HK-2 (cell line): ENCODE measurements around the gene JRKL.

Source experiments
- DNase-seq: peaks from one replicate; pipeline ENCODE4 v3.0.0-alpha.2; 2018; ENCODE audit not compliant: unreplicated experiment

The JRKL gene

GRCh38 chr11:96389720-96390487 lies at the start of gene JRKL, which contains the start of gene CCDC82:
Gene JRKL, plus strand, starts transcription at chr11:96390013. Its CDS starts 637 bp downstream, at chr11:96390650.
Gene CCDC82, minus strand, starts transcription at chr11:96389912. Its CDS starts 5,165 bp downstream, at chr11:96384747.
- DNase-seq = peak; percentile 92

GRCh38 chr11:96340555-96340885 lies 49.3 kb upstream of the JRKL start:
- DNase-seq = no peak

- DNase-seq = no peak
Observed at GRCh38 chr11:96341211-96342013, 48.4 kb upstream of the JRKL start.

- no peak for DNase-seq
Observed at GRCh38 chr11:96342014-96342960, 47.5 kb upstream of the JRKL start.

- peak; percentile 88 for DNase-seq
Observed at GRCh38 chr11:96342961-96343711, 46.7 kb upstream of the JRKL start, which contains the start of gene MAML2. Gene MAML2, minus strand, starts transcription at chr11:96343195. Its CDS starts 1,300 bp downstream, at chr11:96341895.

- DNase-seq = no peak
Observed at GRCh38 chr11:96356848-96357247, 33.0 kb upstream of the JRKL start.

- DNase-seq = no peak
Observed at GRCh38 chr11:96357794-96358193, 32.0 kb upstream of the JRKL start.

GRCh38 chr11:96358321-96358720 lies 31.5 kb upstream of the JRKL start:
- no peak for DNase-seq

GRCh38 chr11:96361778-96362177 lies 28.0 kb upstream of the JRKL start:
- no peak for DNase-seq

GRCh38 chr11:96365493-96365892 lies 24.3 kb upstream of the JRKL start:
- DNase-seq = no peak

- DNase-seq = no peak
Observed at GRCh38 chr11:96366024-96366423, 23.8 kb upstream of the JRKL start.

GRCh38 chr11:96367342-96367741 lies 22.5 kb upstream of the JRKL start:
- no peak for DNase-seq

- DNase-seq = no peak
Observed at GRCh38 chr11:96373826-96374225, 16.0 kb upstream of the JRKL start.

- DNase-seq = no peak
Observed at GRCh38 chr11:96376796-96377195, 13.0 kb upstream of the JRKL start.

- DNase-seq = no peak
Observed at GRCh38 chr11:96384156-96384555, 5.7 kb upstream of the JRKL start.

GRCh38 chr11:96385187-96385586 lies 4.6 kb upstream of the JRKL start:
- no peak for DNase-seq

GRCh38 chr11:96388891-96389719 lies 708 bp upstream of the JRKL start:
- no peak for DNase-seq

- no peak for DNase-seq
Observed at GRCh38 chr11:96390488-96390792, 627 bp downstream of the JRKL start.

GRCh38 chr11:96391698-96392307 lies 2.0 kb downstream of the JRKL start:
- no peak for DNase-seq

GRCh38 chr11:96393753-96394348 lies 4.0 kb downstream of the JRKL start:
- no peak for DNase-seq
